Measurements from ENCODE around the gene FAM13A.

GRCh38 chr4:88745581-88746163, 311.3 kb downstream of the FAM13A start:
- TF ChIP-seq EZH2 (IDR thresholded peaks at IDR 0.05; ENCODE audit: insufficient read depth, poor library complexity, severe bottlenecking): no peak
- TF ChIP-seq EZH2phosphoT487 (IDR thresholded peaks at IDR 0.05; ENCODE audit: insufficient read depth, low read depth): no peak
